Activated CD8-positive, alpha-beta memory T cell treated with anti-CD3 and anti-CD28 coated beads, Interleukin-2, amount 50 U/mL, for 24 hours (primary cell): ENCODE data around the gene ANKRD11.
"Not testable (repeated sequence)": the region's sequence is repeated elsewhere in the genome, so short reads cannot be mapped to it uniquely, and the experiment has no call there.

Source experiments
- DNase-seq: peaks from one replicate; pipeline ENCODE4 v3.0.0-alpha.2; 2020; ENCODE audit errors: extremely low read depth

ANKRD11 gene

DNA sequence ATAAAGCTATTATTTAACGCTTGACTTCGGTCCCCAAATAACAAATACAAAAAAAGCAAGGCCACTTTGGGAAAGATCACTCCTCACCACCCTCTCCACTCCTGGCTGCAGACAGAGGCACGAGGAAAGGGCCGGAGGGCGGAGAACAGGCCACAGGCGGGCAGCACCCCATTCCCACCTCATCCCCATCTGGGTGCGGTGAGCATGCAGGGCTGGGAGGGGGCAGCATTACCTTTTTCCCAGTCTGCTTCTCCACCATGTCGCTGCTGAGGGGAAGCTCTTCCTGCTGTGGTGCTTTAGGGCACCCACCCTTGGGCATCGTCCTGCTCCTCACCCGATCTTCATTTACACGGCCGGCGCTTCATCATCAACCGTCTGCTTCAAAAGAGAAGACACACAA is 173.7 kb downstream of the ANKRD11 start:
- no peak for DNase-seq

DNA sequence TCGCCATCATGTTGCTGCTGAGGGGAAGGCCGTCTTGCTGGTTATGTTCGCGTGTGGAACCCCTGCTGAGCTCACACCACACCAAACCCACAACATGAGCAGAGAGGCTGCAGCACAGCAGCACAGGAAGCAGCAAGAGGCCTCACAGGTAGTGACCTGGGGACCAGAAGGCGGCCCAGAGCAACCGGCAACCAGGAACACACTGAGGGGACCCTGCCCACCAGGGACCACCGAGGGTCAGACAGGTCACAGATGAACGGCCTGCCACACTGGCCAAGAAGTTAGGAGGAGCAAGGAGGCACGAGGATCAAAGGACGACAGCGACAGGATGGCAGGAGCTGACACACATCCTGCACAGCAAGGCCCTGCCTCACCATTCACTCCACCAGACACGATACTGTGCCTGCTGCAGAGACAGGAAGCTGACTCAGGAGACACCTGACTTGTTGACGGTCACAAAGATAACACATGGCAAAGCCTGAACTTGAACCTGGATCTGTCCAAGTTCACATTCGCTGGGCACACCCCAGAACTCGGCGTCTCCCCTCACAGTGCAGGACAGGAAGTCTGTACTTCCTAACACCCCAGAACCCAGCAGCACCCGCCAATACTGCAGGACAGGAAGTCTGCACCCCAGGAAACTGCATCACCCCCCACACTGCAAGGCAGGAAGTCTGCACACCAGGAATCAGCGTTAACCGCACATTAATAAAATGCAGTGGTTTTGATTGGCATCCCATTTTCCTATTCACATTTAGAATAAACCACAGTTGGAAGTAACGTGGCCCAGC is 174.4 kb downstream of the ANKRD11 start:
- peak; percentile 64 for DNase-seq

DNA sequence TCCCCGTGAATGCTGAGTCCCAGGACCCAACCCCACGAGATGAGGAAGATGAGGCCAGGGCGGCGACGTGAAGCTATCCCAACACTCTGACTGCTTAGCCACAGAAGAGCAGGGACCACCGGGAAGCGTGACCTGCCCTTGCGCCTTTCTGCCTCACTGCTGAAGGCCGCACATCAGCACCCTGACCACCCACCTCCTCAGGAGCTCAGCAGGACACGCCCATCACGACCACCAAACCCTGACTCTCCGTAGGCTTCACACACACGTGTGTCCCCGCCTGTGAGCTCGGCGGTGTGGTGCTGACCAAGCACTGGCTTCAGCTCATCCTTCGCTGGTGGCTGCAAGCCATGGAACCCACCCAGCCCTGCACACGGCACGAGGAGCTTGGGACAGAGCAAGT is 175.1 kb downstream of the ANKRD11 start:
- DNase-seq: no peak

DNA sequence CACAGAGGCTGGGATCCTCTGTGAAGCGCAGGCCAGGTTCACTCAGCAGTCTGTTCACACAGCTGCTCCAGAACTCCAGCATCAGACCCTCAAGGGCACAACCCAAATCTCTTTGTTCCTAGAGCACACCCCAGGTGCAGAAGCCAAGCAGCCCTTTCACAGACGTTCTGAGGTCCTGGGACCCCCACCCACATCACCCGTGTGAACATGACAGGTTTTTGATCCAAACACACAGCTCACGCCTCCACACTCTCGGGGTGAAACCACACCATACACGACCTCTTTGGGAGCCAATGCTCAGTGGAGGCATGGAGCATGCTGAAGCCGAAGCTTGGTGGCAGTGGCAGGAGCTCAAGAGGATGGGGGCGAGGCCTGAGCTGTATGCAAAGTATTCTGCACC is 175.5 kb downstream of the ANKRD11 start:
- DNase-seq: no peak

DNA sequence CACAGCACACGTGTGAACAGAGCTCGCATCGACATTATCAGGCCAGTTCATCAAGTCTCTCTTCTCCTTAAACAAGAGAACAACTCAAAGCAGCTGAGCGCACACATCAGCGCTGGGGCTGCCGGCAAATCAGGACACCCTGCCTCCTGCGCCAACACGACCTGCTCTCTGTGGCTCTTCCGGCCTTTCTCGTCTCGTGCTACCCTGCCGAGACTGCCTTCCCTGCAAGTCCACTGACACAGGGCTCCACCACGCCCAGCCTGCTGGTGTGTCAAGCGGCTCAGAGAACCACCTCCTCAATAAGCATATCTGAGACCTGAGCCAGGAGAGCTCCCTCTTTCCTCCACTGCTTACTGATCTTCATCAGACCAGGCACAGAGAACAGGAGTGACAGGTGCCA is 176.0 kb downstream of the ANKRD11 start:
- DNase-seq: no peak

DNA sequence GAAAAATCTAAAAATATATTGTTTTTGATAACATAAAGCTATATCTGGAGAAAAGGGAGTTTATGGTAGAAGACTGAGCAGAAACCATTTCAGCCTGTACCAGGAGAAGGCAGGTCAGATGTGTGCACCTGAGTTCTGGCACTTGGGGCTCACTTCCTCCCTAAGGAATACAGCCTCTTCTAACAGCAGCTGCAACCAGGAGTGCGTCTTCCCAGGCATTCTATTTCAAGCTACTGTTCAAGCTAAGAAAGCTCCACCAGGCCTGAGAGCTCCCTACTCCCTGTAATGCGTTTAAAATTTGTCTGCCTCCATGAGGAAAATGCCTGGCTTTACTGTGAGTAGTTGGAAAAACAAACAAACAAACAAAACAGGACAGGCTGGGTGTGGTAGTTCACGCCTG is 176.8 kb downstream of the ANKRD11 start:
- no peak for DNase-seq

DNA sequence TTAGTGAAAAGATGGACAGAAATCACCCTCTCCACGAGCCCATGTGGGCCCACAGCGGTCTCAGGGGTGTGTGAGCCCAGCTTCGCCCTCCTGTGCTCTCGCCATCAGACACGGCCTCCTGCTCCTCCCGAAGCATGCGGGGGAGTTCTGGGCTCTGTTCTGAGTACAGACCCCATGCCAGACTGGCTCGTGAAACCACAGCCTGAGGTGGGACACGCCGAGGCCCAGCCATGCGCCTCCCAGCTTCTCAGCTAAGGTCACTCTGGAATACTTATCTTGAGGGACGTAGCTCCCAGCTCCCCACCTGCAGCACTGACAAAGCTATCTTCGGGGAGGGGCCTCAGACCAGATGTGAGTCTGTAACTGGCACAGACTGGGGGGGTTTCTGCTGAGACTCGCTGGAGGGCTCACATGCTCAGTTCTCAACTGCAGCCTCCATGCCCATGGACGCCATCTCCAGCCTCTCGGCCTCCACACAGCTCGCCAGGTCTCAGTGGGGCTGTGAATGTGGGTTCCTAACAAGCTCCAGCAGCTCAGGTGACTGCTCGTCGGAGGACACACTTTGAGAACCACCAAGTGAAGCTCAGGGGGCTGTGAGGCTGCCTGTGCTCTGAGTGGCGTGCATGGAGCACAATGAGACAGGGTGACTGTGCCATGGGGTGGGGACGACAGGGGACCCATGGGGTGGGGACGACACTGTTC is 177.6 kb downstream of the ANKRD11 start:
- no peak for DNase-seq

DNA sequence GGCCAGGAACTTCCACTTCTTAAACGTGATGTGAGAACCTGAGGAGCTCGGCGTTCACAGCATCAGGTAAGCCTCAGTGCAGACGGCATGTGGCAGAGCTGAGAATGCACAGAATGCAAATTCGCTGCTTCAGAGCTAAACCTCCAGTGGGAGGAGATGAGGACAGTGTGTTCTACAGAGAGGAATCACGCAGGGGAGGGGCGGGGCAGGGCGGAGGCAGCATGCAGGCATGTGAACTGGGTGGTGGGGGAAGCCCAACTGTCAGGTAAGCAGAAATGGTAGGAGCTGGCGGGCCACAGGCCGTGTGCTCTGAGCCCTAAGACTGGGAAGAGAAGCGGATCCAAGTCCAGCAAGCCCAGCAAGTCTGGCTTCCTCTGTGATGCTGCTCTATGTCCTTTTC is 178.2 kb downstream of the ANKRD11 start:
- DNase-seq: no peak

DNA sequence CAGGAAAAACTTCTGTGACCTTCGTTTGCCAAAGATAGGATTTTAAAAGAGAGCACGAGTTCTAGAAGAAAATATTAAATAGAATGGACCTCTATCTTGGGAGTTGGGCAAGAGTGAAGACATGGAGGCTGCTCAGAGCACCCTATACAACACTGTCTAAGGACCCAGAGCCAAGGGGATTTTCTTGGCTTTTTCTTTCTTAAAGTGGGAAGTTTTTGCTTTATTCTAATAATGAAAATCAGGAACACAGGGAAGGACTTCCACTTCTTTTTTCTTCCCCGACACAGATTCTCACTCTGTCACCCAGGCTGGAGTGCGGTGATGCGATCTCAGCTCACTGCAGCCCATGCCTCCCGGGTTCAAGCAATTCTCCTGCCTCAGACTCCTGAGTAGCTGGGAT is 178.7 kb downstream of the ANKRD11 start:
- DNase-seq: no peak

DNA sequence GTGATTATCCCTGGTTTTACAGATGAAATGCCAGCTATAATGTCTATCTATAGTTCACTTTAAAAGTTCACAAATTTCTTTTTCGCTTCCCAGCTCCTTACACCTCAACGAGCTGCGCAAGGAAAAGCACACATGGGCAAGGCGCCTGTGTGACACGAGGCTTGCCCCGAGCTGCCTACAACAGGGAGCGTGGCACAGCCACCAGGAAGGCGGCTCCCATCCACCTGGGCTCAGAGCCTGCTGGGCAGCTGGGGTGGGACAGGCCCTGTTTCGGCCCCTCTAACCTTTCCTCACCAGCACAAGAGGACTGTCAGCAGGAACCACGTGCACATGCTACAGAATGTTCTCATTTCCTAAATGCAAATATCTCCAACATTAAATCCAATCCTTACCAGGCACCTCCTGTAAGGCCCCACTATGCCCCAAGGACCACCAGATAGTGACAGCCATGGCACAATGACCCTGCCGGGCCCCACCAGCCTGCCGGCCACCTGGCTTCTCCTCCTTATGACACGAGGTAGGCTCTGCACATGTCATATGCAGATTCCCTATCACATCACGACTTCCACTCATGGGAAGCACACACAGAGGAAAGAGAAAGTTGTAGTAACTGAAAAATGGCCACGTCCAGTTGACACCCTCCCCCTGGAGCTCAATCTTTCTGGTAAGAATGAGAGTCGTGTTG is 180.8 kb downstream of the ANKRD11 start:
- no peak for DNase-seq

DNA sequence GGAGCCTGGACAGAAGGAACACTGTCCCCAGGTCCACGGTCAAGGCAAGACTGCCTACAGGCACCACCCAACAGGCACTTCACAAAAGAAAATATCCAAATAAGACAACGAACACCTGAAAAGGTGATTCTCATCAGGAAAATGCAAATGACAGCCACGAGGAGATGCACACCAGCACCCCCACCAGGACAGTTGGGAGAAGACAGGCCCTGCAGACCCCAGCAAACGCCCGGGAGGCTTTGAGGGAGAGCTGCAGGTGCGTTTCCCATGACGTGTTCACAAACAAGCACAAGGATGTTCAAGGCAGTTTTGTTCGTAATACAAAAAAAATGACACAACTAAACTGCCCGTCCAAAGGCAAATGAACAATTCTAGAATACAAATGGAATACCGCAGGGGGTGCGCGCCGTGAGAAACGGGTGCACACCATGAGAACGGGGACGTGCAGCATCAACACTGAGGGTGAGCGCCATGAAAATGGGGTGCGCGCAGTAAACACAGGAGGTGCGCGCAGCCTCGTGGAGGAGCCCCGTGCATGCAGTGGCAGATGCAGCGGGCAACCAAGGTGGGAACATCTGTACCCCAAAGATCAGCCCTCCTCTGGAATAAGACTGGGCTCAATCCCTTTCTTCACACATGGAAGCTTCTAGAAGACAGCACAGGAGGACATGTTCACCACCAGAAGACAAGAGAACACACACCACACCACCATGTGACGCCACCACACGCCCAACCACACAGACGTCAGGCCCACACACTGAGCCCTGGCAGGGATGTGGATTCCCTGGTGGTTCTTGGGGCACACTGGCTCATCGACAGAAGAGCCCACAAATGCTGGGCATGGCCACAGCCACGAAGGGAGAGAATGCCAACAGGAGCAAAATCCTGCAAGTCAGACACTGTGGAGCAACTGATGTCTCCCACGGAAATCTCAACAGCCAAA is 181.7 kb downstream of the ANKRD11 start:
- no peak for DNase-seq

DNA sequence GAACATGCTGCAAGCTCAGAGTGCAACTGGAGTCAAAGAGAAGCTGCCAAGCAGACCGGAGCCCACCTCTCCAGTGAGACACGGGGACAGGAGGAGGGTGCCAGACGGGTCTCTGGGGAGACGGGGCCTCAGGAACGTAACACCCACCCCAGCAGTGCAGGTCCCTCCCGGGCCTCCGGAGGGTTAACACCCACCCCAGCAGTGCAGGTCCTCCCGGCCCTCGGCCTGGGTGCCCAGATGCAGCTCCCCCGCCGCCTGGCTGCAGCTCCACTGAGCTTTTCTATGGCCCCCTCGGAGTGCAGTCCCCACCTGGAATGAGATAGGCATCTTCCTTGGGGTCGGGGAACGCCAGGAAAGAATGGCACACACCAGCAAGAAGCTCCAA is 182.9 kb downstream of the ANKRD11 start:
- DNase-seq: no peak

DNA sequence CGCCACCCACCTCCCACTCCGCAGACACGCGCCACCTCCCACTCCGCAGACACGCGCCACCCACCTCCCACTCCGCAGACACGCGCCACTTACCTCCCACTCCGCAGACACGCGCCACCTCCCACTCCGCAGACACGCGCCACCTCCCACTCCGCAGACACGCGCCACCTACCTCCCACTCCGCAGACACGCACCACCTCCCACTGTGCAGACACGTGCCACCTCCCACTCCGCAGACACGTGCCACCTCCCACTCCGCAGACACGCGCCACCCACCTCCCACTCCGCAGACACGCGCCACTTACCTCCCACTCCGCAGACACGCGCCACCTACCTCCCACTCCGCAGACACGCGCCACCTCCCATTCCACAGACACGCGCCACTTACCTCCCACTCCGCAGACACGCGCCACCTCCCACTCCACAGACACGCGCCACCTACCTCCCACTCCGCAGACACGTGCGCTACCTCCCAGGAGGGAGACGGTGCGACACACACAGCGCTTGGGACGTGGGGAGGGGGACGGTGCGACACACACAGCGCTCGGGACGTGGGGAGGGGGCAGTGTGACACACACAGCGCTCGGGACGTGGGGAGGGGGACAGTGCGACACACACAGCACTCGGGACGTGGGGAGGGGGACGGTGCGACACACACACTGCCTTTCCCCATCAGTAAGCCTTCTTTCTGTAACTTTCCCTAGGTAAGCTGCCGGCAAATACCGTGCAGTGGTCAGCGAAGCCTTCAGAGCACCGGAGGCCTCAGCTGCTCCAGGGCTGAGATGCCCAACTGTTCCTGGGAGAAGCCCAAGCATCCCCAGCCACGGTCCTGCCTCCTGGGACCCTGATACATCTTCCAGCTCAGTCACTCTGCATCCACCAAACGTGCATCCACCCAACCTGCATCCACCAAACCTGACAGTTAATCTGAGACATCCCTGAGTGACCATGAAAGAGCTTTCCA is 183.6 kb downstream of the ANKRD11 start:
- DNase-seq: not testable (repeated sequence)

DNA sequence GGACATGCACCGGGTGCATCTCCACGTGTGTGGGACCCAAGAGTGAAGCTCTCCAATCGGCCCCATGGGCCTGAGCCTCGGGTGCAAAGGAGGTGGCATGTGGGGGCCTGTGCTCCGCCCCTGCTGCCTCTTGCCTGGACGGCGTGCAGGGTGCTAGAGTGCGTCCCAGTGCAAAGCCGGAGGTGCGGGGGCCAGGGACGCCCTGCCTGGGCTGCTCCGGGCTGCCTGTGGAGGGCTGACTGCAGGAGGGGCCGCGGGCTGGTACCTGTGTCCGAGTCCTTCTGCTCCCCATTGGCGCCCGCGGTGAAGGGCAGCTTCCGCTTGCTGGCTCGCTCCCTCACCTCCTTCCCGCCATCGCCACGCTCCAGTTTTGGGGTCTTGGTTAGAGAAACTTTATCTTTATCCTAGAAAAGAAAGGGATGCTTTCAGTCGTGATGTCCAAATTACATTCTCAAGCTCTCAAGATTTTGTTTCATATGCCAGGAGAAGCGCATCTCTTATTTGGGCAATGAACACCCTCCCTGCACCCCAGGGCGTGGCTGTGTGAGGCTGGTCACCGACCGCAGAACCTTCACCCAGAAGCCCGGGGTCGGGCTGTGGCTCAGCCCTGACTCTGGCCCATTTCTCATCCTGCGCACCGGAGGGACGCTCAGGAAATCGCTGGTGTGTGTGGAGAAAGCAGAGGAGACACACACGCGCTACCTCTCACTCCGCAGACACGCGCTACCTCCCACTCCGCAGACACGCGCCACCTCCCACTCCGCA is 185.2 kb downstream of the ANKRD11 start:
- no peak for DNase-seq

DNA sequence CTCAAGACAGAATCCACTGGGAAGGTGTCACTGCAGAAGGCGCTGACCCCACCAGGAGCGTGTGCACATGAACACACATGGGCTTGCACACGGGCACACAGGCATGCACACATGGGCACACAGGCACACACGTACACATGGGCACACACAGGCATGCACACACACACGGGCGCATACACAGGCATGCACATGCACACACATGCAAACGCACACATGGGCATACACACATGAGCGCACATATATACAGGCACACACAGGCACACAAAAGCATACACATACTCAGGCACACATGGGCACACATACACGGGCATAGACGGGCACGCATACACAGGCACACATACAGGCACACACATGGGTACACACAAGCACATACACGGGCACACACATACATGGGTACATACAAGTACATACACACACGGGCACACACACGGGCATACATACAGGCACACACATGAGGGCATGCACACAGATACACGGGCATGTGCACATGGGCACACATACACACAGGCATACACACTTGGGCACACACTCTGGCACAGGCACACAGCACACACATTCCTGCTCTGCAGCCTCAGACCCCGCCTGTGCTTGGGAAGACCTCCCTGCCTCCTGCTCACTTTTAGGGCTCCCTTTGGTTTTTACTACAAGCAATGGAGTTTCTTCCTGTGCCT is 186.0 kb downstream of the ANKRD11 start:
- no peak for DNase-seq

DNA sequence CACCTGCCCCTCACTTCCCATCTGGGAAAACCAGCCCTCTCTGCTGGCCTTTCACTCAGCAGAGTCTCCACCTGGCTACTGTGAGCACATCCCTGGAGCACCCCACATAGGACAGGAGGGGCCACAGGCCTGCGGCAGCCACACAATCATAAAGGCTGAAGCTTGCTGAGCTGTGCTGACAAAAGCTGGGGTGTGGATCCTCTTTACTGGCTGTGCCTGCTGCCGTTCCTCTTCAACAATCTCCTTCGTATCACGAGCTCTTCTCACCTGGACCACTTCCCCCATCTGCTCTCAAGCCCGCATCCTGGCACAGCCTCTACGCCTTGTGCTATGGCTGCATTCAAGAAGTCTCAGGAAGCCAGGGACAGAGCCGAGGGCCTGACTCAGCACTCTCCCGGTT is 186.7 kb downstream of the ANKRD11 start:
- no peak for DNase-seq

DNA sequence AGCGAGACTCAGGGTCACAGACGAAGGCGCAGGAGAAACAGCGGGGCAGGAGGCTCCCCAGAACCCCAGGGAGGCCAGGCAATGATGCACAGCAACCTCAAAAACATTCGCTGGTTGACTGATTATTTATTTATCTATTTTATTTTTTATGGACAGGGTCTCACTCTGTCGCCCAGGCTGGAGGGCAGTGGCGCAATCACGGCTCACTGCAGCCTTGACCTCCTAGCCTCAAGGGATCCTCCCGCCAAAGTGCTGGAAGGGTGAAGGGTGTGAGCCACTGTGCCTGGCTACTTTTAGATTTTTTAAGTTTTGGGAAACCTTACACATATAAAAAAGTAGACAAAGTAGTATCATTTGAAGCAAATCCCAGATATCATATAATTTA is 189.4 kb downstream of the ANKRD11 start:
- DNase-seq: no peak

DNA sequence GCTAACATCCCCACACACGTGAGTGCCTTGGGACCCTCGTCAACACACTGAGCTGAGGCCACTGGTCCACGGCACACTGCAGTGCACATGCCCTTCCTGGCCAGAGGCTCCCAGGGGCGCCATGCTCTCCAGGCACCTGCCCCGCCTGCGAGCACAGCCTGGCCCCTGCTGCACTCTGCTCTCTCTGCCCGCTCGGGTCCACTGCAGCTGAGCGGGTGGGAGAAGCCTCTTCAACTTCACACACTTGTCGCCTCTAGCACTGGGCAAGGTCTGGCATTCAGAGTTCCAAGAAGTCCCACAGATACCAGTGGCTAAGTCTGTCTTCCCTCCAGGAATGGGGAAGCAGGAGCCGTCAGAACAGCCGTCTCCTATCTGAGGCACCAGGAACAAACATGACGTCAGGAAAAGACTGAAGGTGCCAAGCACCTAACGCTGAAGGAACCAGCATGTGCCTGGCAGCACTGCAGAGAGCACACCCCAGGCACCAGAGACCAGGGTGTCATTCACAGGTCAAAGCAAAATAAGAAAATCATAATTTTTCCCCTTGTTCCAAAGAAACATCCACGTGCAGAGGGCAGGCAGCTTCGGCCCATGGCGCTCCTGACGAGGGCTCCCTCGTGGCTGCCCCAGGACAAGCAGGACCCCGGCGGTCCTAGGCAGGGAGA is 189.9 kb downstream of the ANKRD11 start:
- no peak for DNase-seq
